Right renal cortex interstitium (tissue), 3 donors: ENCODE results near the gene SGSH. TPM values are rescaled to one million over a fixed set of nuclear protein-coding genes. Genes with fewer than 3 reads are reported as not detected.
"Not testable (repeated sequence)": the region's sequence is repeated elsewhere in the genome, so short reads cannot be mapped to it uniquely, and the experiment has no call there.

Experiments used
- DNase-seq, 3 donors: peaks; one replicate each; pipeline ENCODE4 v3.0.0-alpha.2; 2013; ENCODE audit warnings: low read depth in 3 of 3, low spot score in 2 of 3
- polyA plus RNA-seq, 3 donors: library from polyadenylated mRNA; unstranded; fragments of 120-200 nt; gene quantifications; one replicate each; pipeline ENCODE4 v1.2.1, GENCODE V29; 2013; ENCODE audit not compliant: insufficient read length in 3 of 3

The SGSH gene
- polyA plus RNA-seq, 3 donors, result 29.3 to 30.7 (median 29.4) TPM

DNA sequence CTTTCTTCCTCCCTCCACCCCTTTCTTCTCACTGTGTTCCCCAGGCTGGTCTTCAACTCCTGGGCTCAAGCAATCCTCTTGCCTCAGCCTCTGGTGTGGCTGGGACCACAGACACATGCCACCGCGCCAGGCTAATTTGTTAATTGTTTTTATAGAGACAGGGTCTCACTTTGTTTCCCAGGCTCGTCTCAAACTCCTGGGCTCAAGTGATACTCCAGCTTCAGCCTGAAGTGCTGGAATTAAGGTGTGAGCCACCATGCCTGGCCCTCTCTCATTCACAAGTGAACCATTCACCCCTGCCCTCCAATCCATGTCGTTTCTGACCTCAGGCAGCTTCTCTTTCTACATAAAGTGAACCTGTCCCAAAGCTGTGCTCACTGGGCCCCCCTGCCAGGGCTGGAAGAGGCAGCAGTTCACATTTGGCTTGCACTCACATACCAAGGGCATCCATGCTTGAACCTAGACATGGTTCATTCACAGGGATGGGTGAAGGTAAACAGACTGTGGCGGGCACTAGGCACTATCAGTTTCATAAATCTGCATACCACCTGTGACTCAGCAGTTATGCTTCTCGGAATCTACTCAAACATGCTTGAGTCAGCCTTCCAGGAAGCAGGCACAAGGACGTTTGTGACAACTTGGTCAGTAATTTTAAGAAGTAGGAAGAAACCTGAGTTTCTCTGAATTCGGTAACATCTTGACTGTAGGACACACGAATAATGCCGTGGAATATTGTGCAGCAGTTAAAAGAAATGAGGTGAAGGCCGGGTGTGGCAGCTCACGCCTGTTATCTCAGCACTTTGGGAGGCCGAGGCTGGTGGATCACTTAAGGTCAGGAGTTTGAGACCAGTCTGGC, 34.5 kb upstream of the SGSH start:
- DNase-seq, result peak in 2 of 3 donors; percentile 63 to 69

- no peak for DNase-seq
Measured at GRCh38 chr17:80253631-80254395, 33.7 kb upstream of the SGSH start.

GRCh38 chr17:80252871-80253270, 32.7 kb upstream of the SGSH start:
- peak in 1 of 3 donors; percentile 31 for DNase-seq

- DNase-seq, result no peak
Measured at GRCh38 chr17:80251966-80252365, 31.8 kb upstream of the SGSH start.

DNA sequence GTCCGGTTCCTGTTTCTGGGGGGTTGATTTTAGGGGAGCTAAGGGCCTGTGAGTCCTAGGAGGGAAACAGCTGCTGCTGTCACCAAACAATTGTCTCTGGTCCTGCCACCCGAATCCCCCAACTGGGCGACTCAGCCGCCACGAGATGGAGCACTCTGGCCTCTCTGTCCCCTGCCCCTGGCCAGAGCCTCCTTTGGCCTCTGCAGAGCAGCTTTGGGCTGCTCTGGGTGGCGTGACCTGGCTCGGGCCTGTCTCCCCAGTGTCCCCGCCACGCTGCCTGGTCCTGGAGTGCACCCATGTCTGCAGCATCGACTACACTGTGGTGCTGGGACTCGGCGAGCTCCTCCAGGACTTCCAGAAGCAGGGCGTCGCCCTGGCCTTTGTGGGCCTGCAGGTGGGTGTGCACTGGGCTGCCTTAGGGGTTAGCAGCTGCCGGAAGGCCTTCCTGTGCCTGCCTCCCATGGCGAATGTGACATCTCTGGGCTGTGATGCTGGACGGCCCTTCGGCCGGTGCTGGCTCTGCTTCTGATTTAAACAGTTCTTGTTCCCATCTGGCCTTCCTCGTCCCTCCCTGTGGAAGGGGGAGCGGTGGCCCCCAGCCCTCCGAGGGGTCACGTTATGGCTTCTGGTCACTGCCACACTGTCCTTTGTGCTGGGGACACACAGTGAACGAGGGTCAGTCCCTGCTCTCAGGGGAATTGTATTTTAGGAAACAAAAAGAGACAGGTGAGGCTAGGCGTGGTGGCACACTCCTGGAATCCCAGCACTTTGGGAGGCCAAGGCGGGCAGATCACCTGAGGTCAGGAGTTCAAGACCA, 29.0 kb upstream of the SGSH start:
- DNase-seq, result no peak

GRCh38 chr17:80248001-80248893, 28.1 kb upstream of the SGSH start:
- DNase-seq, result no peak

- DNase-seq, result no peak
Measured at GRCh38 chr17:80247561-80247960, 27.4 kb upstream of the SGSH start.

GRCh38 chr17:80246726-80247125, 26.6 kb upstream of the SGSH start:
- no peak for DNase-seq

- no peak for DNase-seq
Measured at GRCh38 chr17:80246266-80246681, 26.1 kb upstream of the SGSH start.

DNA sequence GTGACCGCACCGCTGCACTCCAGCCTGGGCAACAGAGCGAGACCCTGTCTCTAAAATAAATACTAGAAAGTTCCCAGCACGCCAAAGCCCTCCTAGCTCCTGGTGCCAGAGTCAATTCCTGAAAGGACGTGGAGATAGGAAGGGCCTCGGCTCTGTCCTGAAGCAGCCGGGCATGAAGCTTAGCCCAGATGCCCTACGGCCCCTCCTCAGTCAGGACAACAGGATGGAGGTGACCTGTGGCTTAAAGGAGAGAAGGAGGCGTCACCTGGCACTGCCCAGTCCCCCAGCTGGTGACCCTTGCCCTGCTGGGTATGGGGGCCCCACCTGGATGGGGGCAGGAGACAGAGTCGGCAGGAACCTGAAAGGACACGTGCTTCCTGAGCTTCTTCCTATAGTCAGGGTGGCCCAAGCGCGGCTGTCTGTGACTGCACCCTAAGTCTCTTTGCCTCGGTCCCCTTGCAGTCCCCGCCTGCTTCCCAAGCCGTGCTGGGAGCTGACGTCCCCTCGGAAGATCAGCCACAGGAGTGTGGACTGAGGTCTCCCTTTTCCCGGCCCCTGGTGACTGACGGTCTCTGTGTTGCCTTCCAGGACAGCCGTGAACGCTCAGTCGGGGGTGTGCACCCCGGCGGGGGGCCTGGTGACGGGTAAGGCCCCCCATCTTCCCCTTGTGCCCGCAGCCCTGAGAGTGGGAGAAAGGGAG, 25.6 kb upstream of the SGSH start:
- DNase-seq, result no peak

DNA sequence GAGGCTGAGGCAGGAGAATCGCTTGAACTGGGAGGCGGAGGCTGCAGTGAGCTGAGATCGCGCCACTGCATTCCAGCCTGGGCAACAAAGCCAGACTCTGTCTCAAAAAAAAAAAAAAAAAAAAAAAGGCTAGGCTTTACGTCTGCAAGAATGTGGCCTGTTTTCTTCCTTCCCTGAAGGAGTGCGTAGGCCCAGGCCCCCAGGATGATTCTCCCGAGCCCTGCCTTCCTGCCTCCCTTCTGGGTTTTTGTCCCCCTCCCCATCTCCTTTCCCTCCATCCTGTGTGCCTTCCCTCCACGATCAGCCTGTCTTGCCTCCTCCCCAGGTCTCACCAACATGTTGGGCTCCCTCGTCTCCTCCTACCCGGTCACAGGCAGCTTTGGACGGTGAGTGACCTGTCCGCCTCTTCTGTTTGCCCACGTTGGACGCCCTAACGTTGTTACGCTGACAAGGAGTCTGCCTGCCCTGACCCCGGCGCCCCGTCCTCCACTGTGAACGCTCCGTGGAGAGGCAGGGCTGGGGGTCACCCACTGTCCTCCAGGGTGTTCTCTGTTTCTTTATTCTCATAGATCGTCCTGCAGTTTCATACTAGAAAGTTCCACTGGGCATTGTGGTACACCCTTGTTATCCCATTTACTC, 24.9 kb upstream of the SGSH start:
- DNase-seq, result no peak

- not testable (repeated sequence) for DNase-seq
Measured at GRCh38 chr17:80244448-80244847, 24.3 kb upstream of the SGSH start.

DNA sequence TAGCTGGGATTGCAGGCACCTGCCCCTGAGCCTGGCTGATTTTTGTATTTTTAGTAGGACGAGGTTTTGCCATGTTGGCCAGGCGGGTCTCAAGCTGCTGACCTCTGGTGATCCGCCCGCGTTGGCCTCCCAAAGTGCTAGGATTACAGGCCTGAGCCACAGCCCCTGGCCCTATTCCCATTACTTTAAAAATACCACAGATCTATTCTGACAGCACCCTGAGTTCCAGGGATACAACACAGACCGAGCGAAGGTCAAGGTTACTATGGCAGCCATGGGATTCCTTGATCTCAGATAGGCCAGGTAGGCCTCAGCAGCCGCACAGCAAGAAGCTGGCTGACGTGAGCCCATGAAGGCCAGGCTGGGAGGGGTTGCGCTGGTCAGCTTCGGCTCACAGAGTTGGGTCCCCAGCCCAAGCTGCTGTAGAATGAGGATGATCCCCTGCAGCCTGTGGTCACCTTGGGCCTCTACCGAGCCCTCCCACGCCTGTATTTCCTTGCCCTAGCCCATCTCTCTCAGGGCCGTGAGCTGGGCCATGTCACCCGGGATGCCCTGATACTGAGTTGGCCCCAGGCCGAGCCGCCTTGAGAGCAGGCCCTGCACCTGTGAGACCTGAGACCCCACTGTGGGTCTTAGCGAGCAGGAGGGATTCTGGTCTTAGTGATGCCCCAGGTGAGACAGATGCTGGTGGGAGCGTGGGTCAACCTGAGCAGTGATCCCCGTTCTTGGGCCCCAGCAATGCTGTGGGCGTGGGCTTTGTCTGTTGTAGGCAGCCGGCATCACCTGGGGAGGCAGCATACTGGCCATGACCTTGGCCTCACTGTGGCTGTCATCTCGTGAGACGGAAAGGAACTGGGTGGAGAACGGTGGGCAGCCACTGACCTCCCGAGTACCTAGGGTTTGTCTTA, 23.6 kb upstream of the SGSH start:
- DNase-seq, result no peak

DNA sequence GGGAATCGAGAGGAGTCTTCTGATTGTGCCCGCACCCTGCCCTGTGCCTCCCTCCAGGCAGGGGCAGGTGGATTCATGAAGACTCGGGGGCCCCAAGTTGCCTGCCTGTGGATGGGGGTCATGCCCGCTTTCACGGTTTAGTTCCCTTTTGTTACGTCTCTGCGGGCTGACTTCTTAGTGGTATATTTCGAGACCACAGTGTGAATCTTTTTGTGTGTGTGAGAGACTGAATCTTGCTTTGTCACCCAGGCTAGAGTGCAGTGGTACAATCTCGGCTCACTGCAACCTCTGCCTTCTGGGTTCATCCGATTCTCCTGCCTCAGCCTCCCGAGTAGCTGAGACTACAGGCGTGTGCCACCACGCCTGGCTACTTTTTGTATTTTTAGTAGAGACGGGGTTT, 22.4 kb upstream of the SGSH start:
- no peak for DNase-seq

DNA sequence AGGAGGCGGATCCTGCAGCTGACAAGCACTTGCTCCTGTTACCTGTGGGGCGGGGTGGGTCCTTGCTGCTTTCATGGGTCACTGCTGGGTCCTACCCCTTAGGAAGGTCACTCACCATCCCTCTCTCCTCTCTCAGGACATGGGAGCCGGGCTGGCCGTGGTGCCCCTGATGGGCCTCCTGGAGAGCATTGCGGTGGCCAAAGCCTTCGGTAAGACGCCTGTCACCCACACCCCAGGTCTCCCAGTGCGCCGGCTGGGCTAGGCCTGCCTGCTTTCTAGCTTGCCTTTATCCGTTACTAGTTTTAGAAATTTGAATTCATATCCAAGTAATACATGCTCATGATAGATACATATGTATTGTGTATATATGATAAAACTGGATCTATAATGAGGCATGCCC, 17.3 kb upstream of the SGSH start:
- DNase-seq, result no peak

- DNase-seq, result no peak
Measured at GRCh38 chr17:80236911-80237310, 16.8 kb upstream of the SGSH start.

DNA sequence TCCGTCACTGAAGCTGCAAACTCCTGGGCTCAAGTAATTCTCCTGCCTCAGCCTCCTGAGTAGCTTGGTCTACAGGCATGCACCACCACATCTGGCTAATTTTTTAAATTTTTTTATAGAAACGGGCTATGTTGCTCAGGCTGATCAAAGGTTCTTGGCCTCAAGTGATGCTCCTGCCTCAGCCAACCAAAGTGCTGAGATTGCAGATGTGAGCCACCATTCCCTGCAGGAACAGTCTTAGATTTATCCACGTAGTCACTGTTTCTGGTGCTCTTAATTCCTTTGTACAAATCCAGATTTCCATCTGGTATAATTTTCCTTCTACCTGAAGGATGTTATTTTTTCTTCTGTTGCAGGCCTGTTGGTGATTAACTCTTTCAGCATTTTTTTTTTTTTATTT, 13.1 kb upstream of the SGSH start:
- no peak for DNase-seq

DNA sequence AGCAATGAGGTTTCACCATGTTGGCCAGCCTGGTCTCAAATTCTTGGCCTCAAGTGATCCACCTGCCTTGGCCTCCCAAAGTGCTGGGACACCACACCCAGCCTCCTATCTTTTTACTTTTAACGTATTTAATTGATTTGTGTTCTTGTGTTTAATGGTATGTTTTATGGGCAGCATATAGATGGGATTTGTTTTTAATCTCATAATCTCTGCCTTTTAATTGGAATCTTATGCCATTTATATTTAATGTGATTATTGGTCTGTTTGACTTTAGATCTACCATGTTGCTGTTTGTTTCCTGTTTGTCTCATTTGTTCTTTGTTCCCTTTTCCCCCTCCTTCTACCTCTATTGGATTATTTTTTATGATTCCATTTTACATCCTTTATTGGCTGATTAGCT, 12.3 kb upstream of the SGSH start:
- no peak for DNase-seq
